ENCODE data around the gene SVIP. TPM values are rescaled to one million over a fixed set of nuclear protein-coding genes. Genes with fewer than 3 reads are reported as not detected.

SVIP gene
- total and polyA plus RNA-seq, 4 donors: 12.5 to 28.4 (median 16.7) TPM

- DNase-seq (no peak), ATAC-seq (ENCODE audit: low FRiP score) (no peak)
- Histone ChIP-seq H3K9me3 (ENCODE audit: control insufficient read depth, low read length) (peaks cover 4% of the 10 kb centered on the region), H3K4me3 (ENCODE audit: low read length in 2 of 2) (no peak overlapping the region), H3K36me3 (ENCODE audit: control insufficient read depth in 1 of 2, insufficient read depth in 2 of 2, low read length in 1 of 2) (no peaks in the 10 kb centered on the region), H3K27me3 (ENCODE audit: control insufficient read depth in 1 of 2, insufficient read depth in 2 of 2, low read length in 1 of 2) (no peaks in the 10 kb centered on the region), H3K4me1 (ENCODE audit: control insufficient read depth in 1 of 2, insufficient read depth in 2 of 2, low read length in 2 of 2) (no peaks in the 10 kb centered on the region), H3K27ac (ENCODE audit: low read depth in 1 of 2, low read length in 2 of 2) (no peak overlapping the region)
- intact Hi-C loops (cut with DNase I): no loop called here
- 91 to 93% methylated on average over 1 of the region's 1 CpG for WGBS, 2 donors
These were observed 17.1 kb upstream of the SVIP start for GRCh38 chr11:22846726-22847125.

- intact Hi-C loops (cut with DNase I): no loop called here
- H3K9me3 ChIP-seq (ENCODE audit: control insufficient read depth, low read length): no peaks in the 10 kb centered on the region
- no peak overlapping the region for H3K4me3 ChIP-seq (ENCODE audit: low read length in 2 of 2)
- DNase-seq (no peak), ATAC-seq (ENCODE audit: low FRiP score) (no peak)
- H3K27ac ChIP-seq (ENCODE audit: low read depth in 1 of 2, low read length in 2 of 2): no peak overlapping the region
- WGBS, 2 donors: 67 to 72% methylated on average over 3 of the region's 3 CpGs
- no peaks in the 10 kb centered on the region for H3K36me3 ChIP-seq (ENCODE audit: control insufficient read depth in 1 of 2, insufficient read depth in 2 of 2, low read length in 1 of 2)
- no peaks in the 10 kb centered on the region for H3K27me3 ChIP-seq (ENCODE audit: control insufficient read depth in 1 of 2, insufficient read depth in 2 of 2, low read length in 1 of 2)
- H3K4me1 ChIP-seq (ENCODE audit: control insufficient read depth in 1 of 2, insufficient read depth in 2 of 2, low read length in 2 of 2): peaks cover 0 to 2% of the 10 kb centered on the region in 2 donors
These were observed 2.9 kb upstream of the SVIP start for GRCh38 chr11:22832315-22833015.

- Histone ChIP-seq H3K27ac (ENCODE audit: low read depth in 1 of 2, low read length in 2 of 2) (no peak overlapping the region), H3K4me1 (ENCODE audit: control insufficient read depth in 1 of 2, insufficient read depth in 2 of 2, low read length in 2 of 2) (peaks cover 0 to 2% of the 10 kb centered on the region in 2 donors), H3K27me3 (ENCODE audit: control insufficient read depth in 1 of 2, insufficient read depth in 2 of 2, low read length in 1 of 2) (no peaks in the 10 kb centered on the region), H3K9me3 (ENCODE audit: control insufficient read depth, low read length) (no peaks in the 10 kb centered on the region), H3K4me3 (ENCODE audit: low read length in 2 of 2) (peak overlapping the region; percentile 9 to 73), H3K36me3 (ENCODE audit: control insufficient read depth in 1 of 2, insufficient read depth in 2 of 2, low read length in 1 of 2) (peaks cover 0 to 2% of the 10 kb centered on the region in 2 donors)
- DNase-seq (no peak), ATAC-seq (ENCODE audit: low FRiP score) (no peak)
- WGBS, 2 donors: 10% methylated on average over 4 of the region's 4 CpGs
- intact Hi-C loops (cut with DNase I): no loop called here
These were observed 447 bp upstream of the SVIP start for GRCh38 chr11:22830082-22830414.

- no peak for ATAC-seq (ENCODE audit: low FRiP score)
- DNase-seq: no peak
- Histone ChIP-seq H3K36me3 (ENCODE audit: control insufficient read depth in 1 of 2, insufficient read depth in 2 of 2, low read length in 1 of 2) (peaks cover 5% of the 10 kb centered on the region in 2 donors), H3K4me1 (ENCODE audit: control insufficient read depth in 1 of 2, insufficient read depth in 2 of 2, low read length in 2 of 2) (peaks cover 0 to 2% of the 10 kb centered on the region in 2 donors), H3K9me3 (ENCODE audit: control insufficient read depth, low read length) (no peaks in the 10 kb centered on the region), H3K27me3 (ENCODE audit: control insufficient read depth in 1 of 2, insufficient read depth in 2 of 2, low read length in 1 of 2) (no peaks in the 10 kb centered on the region), H3K4me3 (ENCODE audit: low read length in 2 of 2) (peak overlapping the region in 1 of 2 donors; percentile 41), H3K27ac (ENCODE audit: low read depth in 1 of 2, low read length in 2 of 2) (no peak overlapping the region)
- intact Hi-C loops (cut with DNase I): no loop called here
- 66 to 67% methylated on average over 6 of the region's 6 CpGs for WGBS, 2 donors
These were observed 1.2 kb downstream of the SVIP start for GRCh38 chr11:22828373-22828772.

GRCh38 chr11:22822203-22822602 is 7.4 kb downstream of the SVIP start:
- WGBS, 2 donors: 94 to 95% methylated on average over 2 of the region's 2 CpGs
- Histone ChIP-seq H3K4me3 (ENCODE audit: low read length in 2 of 2) (no peak overlapping the region), H3K4me1 (ENCODE audit: control insufficient read depth in 1 of 2, insufficient read depth in 2 of 2, low read length in 2 of 2) (no peaks in the 10 kb centered on the region), H3K27ac (ENCODE audit: low read depth in 1 of 2, low read length in 2 of 2) (no peak overlapping the region), H3K9me3 (ENCODE audit: control insufficient read depth, low read length) (no peaks in the 10 kb centered on the region), H3K27me3 (ENCODE audit: control insufficient read depth in 1 of 2, insufficient read depth in 2 of 2, low read length in 1 of 2) (no peaks in the 10 kb centered on the region), H3K36me3 (ENCODE audit: control insufficient read depth in 1 of 2, insufficient read depth in 2 of 2, low read length in 1 of 2) (peaks cover 5 to 6% of the 10 kb centered on the region in 2 donors)
- no peak for ATAC-seq (ENCODE audit: low FRiP score)
- no peak for DNase-seq
- intact Hi-C loops (cut with DNase I): no loop called here

- H3K9me3 ChIP-seq (ENCODE audit: control insufficient read depth, low read length): no peaks in the 10 kb centered on the region
- no peak for DNase-seq
- WGBS, 2 donors: 95 to 97% methylated on average over 3 of the region's 3 CpGs
- no peak for ATAC-seq (ENCODE audit: low FRiP score)
- H3K4me3 ChIP-seq (ENCODE audit: low read length in 2 of 2): no peak overlapping the region
- no peak overlapping the region for H3K27ac ChIP-seq (ENCODE audit: low read depth in 1 of 2, low read length in 2 of 2)
- H3K27me3 ChIP-seq (ENCODE audit: control insufficient read depth in 1 of 2, insufficient read depth in 2 of 2, low read length in 1 of 2): no peaks in the 10 kb centered on the region
- intact Hi-C loops (cut with DNase I): no loop called here
- H3K36me3 ChIP-seq (ENCODE audit: control insufficient read depth in 1 of 2, insufficient read depth in 2 of 2, low read length in 1 of 2): no peaks in the 10 kb centered on the region
- H3K4me1 ChIP-seq (ENCODE audit: control insufficient read depth in 1 of 2, insufficient read depth in 2 of 2, low read length in 2 of 2): no peaks in the 10 kb centered on the region
These were observed 19.7 kb downstream of the SVIP start for GRCh38 chr11:22809893-22810292.

GRCh38 chr11:22808571-22809197 is 20.9 kb downstream of the SVIP start:
- no peak overlapping the region for H3K27ac ChIP-seq (ENCODE audit: low read depth in 1 of 2, low read length in 2 of 2)
- no peaks in the 10 kb centered on the region for H3K4me1 ChIP-seq (ENCODE audit: control insufficient read depth in 1 of 2, insufficient read depth in 2 of 2, low read length in 2 of 2)
- H3K36me3 ChIP-seq (ENCODE audit: control insufficient read depth in 1 of 2, insufficient read depth in 2 of 2, low read length in 1 of 2): no peaks in the 10 kb centered on the region
- 71 to 72% methylated on average over 3 of the region's 3 CpGs for WGBS, 2 donors
- no peaks in the 10 kb centered on the region for H3K9me3 ChIP-seq (ENCODE audit: control insufficient read depth, low read length)
- intact Hi-C loops (cut with DNase I): no loop called here
- H3K27me3 ChIP-seq (ENCODE audit: control insufficient read depth in 1 of 2, insufficient read depth in 2 of 2, low read length in 1 of 2): no peaks in the 10 kb centered on the region
- DNase-seq (no peak), ATAC-seq (ENCODE audit: low FRiP score) (no peak)
- H3K4me3 ChIP-seq (ENCODE audit: low read length in 2 of 2): no peak overlapping the region

- ATAC-seq (ENCODE audit: low FRiP score) (no peak), DNase-seq (no peak)
- H3K27ac ChIP-seq (ENCODE audit: low read depth in 1 of 2, low read length in 2 of 2): no peak overlapping the region
- 83 to 86% methylated on average over 2 of the region's 2 CpGs for WGBS, 2 donors
- H3K36me3 ChIP-seq (ENCODE audit: control insufficient read depth in 1 of 2, insufficient read depth in 2 of 2, low read length in 1 of 2): no peaks in the 10 kb centered on the region
- intact Hi-C loops (cut with DNase I): no loop called here
- H3K4me1 ChIP-seq (ENCODE audit: control insufficient read depth in 1 of 2, insufficient read depth in 2 of 2, low read length in 2 of 2): no peaks in the 10 kb centered on the region
- H3K27me3 ChIP-seq (ENCODE audit: control insufficient read depth in 1 of 2, insufficient read depth in 2 of 2, low read length in 1 of 2): no peaks in the 10 kb centered on the region
- no peak overlapping the region for H3K4me3 ChIP-seq (ENCODE audit: low read length in 2 of 2)
- H3K9me3 ChIP-seq (ENCODE audit: control insufficient read depth, low read length): no peaks in the 10 kb centered on the region
These were observed 21.6 kb downstream of the SVIP start for GRCh38 chr11:22807855-22808570.

- intact Hi-C loops (cut with DNase I): no loop called here
- no peaks in the 10 kb centered on the region for H3K36me3 ChIP-seq (ENCODE audit: control insufficient read depth in 1 of 2, insufficient read depth in 2 of 2, low read length in 1 of 2)
- 79 to 85% methylated on average over 2 of the region's 2 CpGs for WGBS, 2 donors
- no peak overlapping the region for H3K27ac ChIP-seq (ENCODE audit: low read depth in 1 of 2, low read length in 2 of 2)
- DNase-seq: no peak
- H3K4me3 ChIP-seq (ENCODE audit: low read length in 2 of 2): no peak overlapping the region
- ATAC-seq (ENCODE audit: low FRiP score): no peak
- H3K9me3 ChIP-seq (ENCODE audit: control insufficient read depth, low read length): no peaks in the 10 kb centered on the region
- no peaks in the 10 kb centered on the region for H3K27me3 ChIP-seq (ENCODE audit: control insufficient read depth in 1 of 2, insufficient read depth in 2 of 2, low read length in 1 of 2)
- H3K4me1 ChIP-seq (ENCODE audit: control insufficient read depth in 1 of 2, insufficient read depth in 2 of 2, low read length in 2 of 2): no peaks in the 10 kb centered on the region
These were observed 22.2 kb downstream of the SVIP start for GRCh38 chr11:22807391-22807790.
